GM21528 (cell line): Measurements from ENCODE around the gene SHISAL1.
"Not testable (repeated sequence)": the region's sequence is repeated elsewhere in the genome, so short reads cannot be mapped to it uniquely, and the experiment has no call there.

Experiments
- ATAC-seq: cut with Tn5 transposase; IDR thresholded peaks from one replicate; pipeline ENCODE4 v1.9.1; 2021; ENCODE audit warnings: mild to moderate bottlenecking, moderate library complexity; ENCODE audit not compliant: unreplicated experiment, low FRiP score

The SHISAL1 gene

GRCh38 chr22:44329179-44329796, 16.5 kb upstream of the SHISAL1 start:
- ATAC-seq, result peak; percentile 82

- no peak for ATAC-seq
Measured at GRCh38 chr22:44328762-44329161, 16.0 kb upstream of the SHISAL1 start.

- ATAC-seq, result no peak
Measured at GRCh38 chr22:44328326-44328725, 15.6 kb upstream of the SHISAL1 start.

GRCh38 chr22:44326491-44326885, 13.7 kb upstream of the SHISAL1 start:
- no peak for ATAC-seq

GRCh38 chr22:44325718-44326490, 13.2 kb upstream of the SHISAL1 start:
- no peak for ATAC-seq

GRCh38 chr22:44323140-44323790, 10.5 kb upstream of the SHISAL1 start:
- not testable (repeated sequence) for ATAC-seq

GRCh38 chr22:44319685-44320084, 6.9 kb upstream of the SHISAL1 start:
- ATAC-seq, result no peak

GRCh38 chr22:44318751-44319150, 6.0 kb upstream of the SHISAL1 start:
- ATAC-seq, result no peak

GRCh38 chr22:44317886-44318637, 5.3 kb upstream of the SHISAL1 start:
- no peak for ATAC-seq

GRCh38 chr22:44317123-44317444, 4.3 kb upstream of the SHISAL1 start:
- no peak for ATAC-seq

GRCh38 chr22:44316393-44317122, 3.8 kb upstream of the SHISAL1 start:
- ATAC-seq, result no peak

- ATAC-seq, result no peak
Measured at GRCh38 chr22:44314425-44315067, 1.8 kb upstream of the SHISAL1 start.

GRCh38 chr22:44313385-44314006, 745 bp upstream of the SHISAL1 start:
- ATAC-seq, result no peak

- ATAC-seq, result no peak
Measured at GRCh38 chr22:44311855-44312170, 938 bp downstream of the SHISAL1 start.

- no peak for ATAC-seq
Measured at GRCh38 chr22:44311104-44311854, 1.5 kb downstream of the SHISAL1 start.

- no peak for ATAC-seq
Measured at GRCh38 chr22:44309647-44310046, 3.1 kb downstream of the SHISAL1 start.

GRCh38 chr22:44309137-44309536, 3.6 kb downstream of the SHISAL1 start:
- ATAC-seq, result no peak

- no peak for ATAC-seq
Measured at GRCh38 chr22:44307509-44308169, 5.1 kb downstream of the SHISAL1 start.
